Esophagus muscularis mucosa (tissue), 4 donors: ENCODE results near the gene BRD3OS. TPM values are rescaled to one million over a fixed set of nuclear protein-coding genes. Genes with fewer than 3 reads are reported as not detected.

Experiments used
- DNase-seq: peaks from one replicate; pipeline ENCODE4 v3.0.0-alpha.2; 2017; ENCODE audit errors: extremely low spot score
- H3K27ac ChIP-seq, 4 donors: fragments of 200-600 bp; sonication (generic); replicated peaks in 1 of 4; 1 replicate in 3 of 4; 2 replicates in 1 of 4; pipeline ENCODE4 v1.5.1; 2016 to 2019; ENCODE audit warnings: mild to moderate bottlenecking in 1 of 4
- H3K27me3 ChIP-seq, 4 donors: fragments of 200-600 bp; sonication (generic); one replicate each; pipeline versions ENCODE4 v1.5.1 to v1.6.0; 2016 to 2019
- H3K36me3 ChIP-seq, 4 donors: fragments of 200-600 bp; sonication (generic); one replicate each; pipeline ENCODE4 v1.5.1; 2016 to 2019
- H3K4me1 ChIP-seq, 4 donors: fragments of 200-600 bp; sonication (generic); one replicate each; pipeline ENCODE4 v1.5.1; 2016 to 2019
- H3K4me3 ChIP-seq, 4 donors: fragments of 200-600 bp; sonication (generic); 1 replicate in 2 of 4; 2 replicates in 2 of 4; pipeline ENCODE4 v1.5.1; 2016 to 2019; ENCODE audit warnings: mild to moderate bottlenecking in 4 of 4, moderate library complexity in 1 of 4
- H3K9me3 ChIP-seq, 4 donors: fragments of 200-600 bp; sonication (generic); 1 replicate in 3 of 4; 2 replicates in 1 of 4; pipeline ENCODE4 v1.5.1; 2016 to 2019
- CTCF ChIP-seq, 3 experiments: fragments of 200-600 bp in 2 of 3; fragments of 450-650 bp in 1 of 3; sonication (generic) in 2 of 3; IDR thresholded peaks; one replicate each; pipeline ENCODE4 v1.5.1; 2017 to 2019; ENCODE audit warnings: antibody characterized with exemption in 3 of 3, mild to moderate bottlenecking in 2 of 3, moderate library complexity in 1 of 3
- EP300 ChIP-seq: sonication (generic); formaldehyde crosslinking; IDR thresholded peaks from one replicate; pipeline ENCODE4 v1.6.1; 2017; ENCODE audit warnings: antibody characterized with exemption
- POLR2A ChIP-seq: fragments of 450-650 bp; IDR thresholded peaks from one replicate; pipeline ENCODE4 v1.6.1; 2017; ENCODE audit warnings: antibody characterized with exemption, moderate library complexity, mild to moderate bottlenecking, low read depth
- POLR2AphosphoS5 ChIP-seq, 2 donors: sonication (generic); formaldehyde crosslinking; IDR thresholded peaks; one replicate each; pipeline ENCODE4 v1.6.1; 2017; ENCODE audit warnings: antibody characterized with exemption in 2 of 2
- WGBS: methylation state at CpG from one replicate; pipeline ENCODE4 v1.1.5; 2018; 5-methylcytosine and 5-hydroxymethylcytosine counted together
- intact Hi-C: fragments of 100-400 bp; cut with DNase I; formaldehyde crosslinking; loops from one replicate; pipeline ENCODE4 v1.15.1; 2023
- total RNA-seq, 4 donors: library from RNA; depleted of rRNA; stranded (reverse); fragments of >200 nt; gene quantifications; one replicate each; pipeline versions ENCODE4 v1.1.0 to v1.2.1, GENCODE V29; 2016

Gene BRD3OS
- total RNA-seq, 4 donors from 2014 or later = 13.4 to 33.4 (median 21.7) TPM

GRCh38 chr9:133997584-133997983 lies 27.7 kb upstream of the BRD3OS start:
- no peak for DNase-seq
- Histone ChIP-seq H3K27ac (no peak overlapping the region), H3K9me3 (no peaks in the 10 kb centered on the region), H3K4me1 (peaks cover 10 to 19% (median 16%) of the 10 kb centered on the region in 4 donors), H3K36me3 (no peaks in the 10 kb centered on the region), H3K27me3 (peaks cover 0 to 12% (median 0%) of the 10 kb centered on the region in 4 donors), H3K4me3 (no peak overlapping the region)
- no peak for TF ChIP-seq POLR2AphosphoS5 (IDR thresholded peaks at IDR 0.05)
- no peak for TF ChIP-seq EP300
- TF ChIP-seq CTCF (IDR thresholded peaks at IDR 0.05) = no peak
- no peak for TF ChIP-seq POLR2A
- 96% methylated on average over 2 of the region's 2 CpGs for WGBS
- intact Hi-C loops = loop anchor here (10.0 kb wide), 1 partner anchor 463 kb away; the partner anchor contains the start of gene ADAMTSL2

GRCh38 chr9:133998915-133999595 lies 26.2 kb upstream of the BRD3OS start:
- Histone ChIP-seq H3K9me3 (no peaks in the 10 kb centered on the region), H3K4me3 (no peak overlapping the region), H3K27me3 (peaks cover 0 to 22% (median 0%) of the 10 kb centered on the region in 4 donors), H3K4me1 (peaks cover 2 to 8% (median 6%) of the 10 kb centered on the region in 4 donors), H3K27ac (no peak overlapping the region), H3K36me3 (no peaks in the 10 kb centered on the region)
- 97% methylated on average over 1 of the region's 1 CpG for WGBS
- no peak for DNase-seq
- TF ChIP-seq EP300 (no peak), POLR2A (no peak), CTCF (IDR thresholded peaks at IDR 0.05) (no peak), POLR2AphosphoS5 (IDR thresholded peaks at IDR 0.05) (no peak)
- intact Hi-C loops = loop anchor here (10.0 kb wide), 1 partner anchor 464 kb away; the partner anchor contains the start of gene ADAMTSL2

- H3K4me3 ChIP-seq = no peak overlapping the region
- DNase-seq = no peak
- intact Hi-C loops = loop anchor here (10.0 kb wide), 1 partner anchor 465 kb away; the partner anchor contains the start of gene ADAMTSL2
- TF ChIP-seq EP300 (no peak), POLR2AphosphoS5 (IDR thresholded peaks at IDR 0.05) (no peak), CTCF (IDR thresholded peaks at IDR 0.05) (no peak), POLR2A (no peak)
- 84% methylated on average over 5 of the region's 6 CpGs for WGBS
- H3K27ac ChIP-seq = no peak overlapping the region
- H3K9me3 ChIP-seq = no peaks in the 10 kb centered on the region
- no peaks in the 10 kb centered on the region for H3K4me1 ChIP-seq
- H3K36me3 ChIP-seq = no peaks in the 10 kb centered on the region
- peaks cover 0 to 29% (median 0%) of the 10 kb centered on the region in 4 donors for H3K27me3 ChIP-seq
Observed at GRCh38 chr9:133999851-134000265, 25.4 kb upstream of the BRD3OS start.

- peaks cover 0 to 33% (median 0%) of the 10 kb centered on the region in 4 donors for H3K27me3 ChIP-seq
- H3K36me3 ChIP-seq = no peaks in the 10 kb centered on the region
- WGBS = 88% methylated on average over 2 of the region's 2 CpGs
- intact Hi-C loops = no loop called here
- TF ChIP-seq POLR2A = no peak
- TF ChIP-seq POLR2AphosphoS5 (IDR thresholded peaks at IDR 0.05) = no peak
- TF ChIP-seq EP300 = no peak
- no peak for TF ChIP-seq CTCF (IDR thresholded peaks at IDR 0.05)
- no peaks in the 10 kb centered on the region for H3K4me1 ChIP-seq
- no peaks in the 10 kb centered on the region for H3K9me3 ChIP-seq
- no peak for DNase-seq
- H3K27ac ChIP-seq = no peak overlapping the region
- H3K4me3 ChIP-seq = no peak overlapping the region
Observed at GRCh38 chr9:134002796-134003195, 22.5 kb upstream of the BRD3OS start.
